SK-N-MC (cell line): Measurements from ENCODE around the gene ZBTB33.

Experiments used
- EZH2 ChIP-seq: fragments of 200-600 bp; sonication (generic); IDR thresholded peaks from one replicate; pipeline ENCODE4 v1.6.1; 2017; ENCODE audit warnings: antibody characterized with exemption
- FOXP2 ChIP-seq: optimal IDR thresholded peaks from 2 replicates; pipeline ENCODE3; 2011; ENCODE audit warnings: mild to moderate bottlenecking, moderate library complexity; ENCODE audit not compliant: insufficient read depth; ENCODE audit errors: extremely low read length, control extremely low read depth
- POLR2AphosphoS5 ChIP-seq: IDR thresholded peaks from 2 replicates; pipeline ENCODE4 v1.6.1; 2012; ENCODE audit warnings: mild to moderate bottlenecking, low read depth, low read length, borderline replicate concordance

DNA sequence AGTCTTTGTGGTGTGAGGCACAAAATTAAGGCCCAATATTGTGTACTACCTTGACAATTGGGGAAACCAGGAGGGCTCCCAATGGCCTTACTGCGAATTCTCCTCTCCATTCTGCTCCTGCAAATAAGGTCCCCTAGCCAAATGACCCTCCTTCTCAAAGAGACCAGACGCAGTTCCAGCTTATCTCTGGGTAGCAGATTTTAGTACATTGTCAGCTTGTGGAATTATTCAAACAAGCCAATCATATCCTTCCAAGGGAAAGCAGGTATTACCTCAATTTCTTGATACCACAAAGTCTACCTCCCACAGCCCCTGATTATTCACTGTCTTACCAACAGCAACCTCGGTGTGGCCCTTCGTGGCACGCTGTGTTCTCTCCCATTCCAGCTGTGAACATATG, 7.8 kb upstream of the ZBTB33 start:
- no peak for TF ChIP-seq POLR2AphosphoS5
- no peak for TF ChIP-seq EZH2
- TF ChIP-seq FOXP2, result no peak
